K562 (cell line): ENCODE measurements around the gene CCNT2. TPM values are rescaled to one million over a fixed set of nuclear protein-coding genes. Genes with fewer than 3 reads are reported as not detected.

Experiments used
- ATAC-seq: fragments of 200-7000 bp; cut with Tn5 transposase; 3 replicates; pipeline ENCODE4 v1.9.1; 2020; ENCODE audit warnings: moderate library complexity
- BruUV-seq: library from RNA; stranded (reverse); fragments of 400-500 nt; replicated peaks from 2 replicates; lab custom pipeline; 2021; lab: Mats Ljungman, UMichigan
- CTCF ChIA-PET: fragments of 300-600 bp; formaldehyde crosslinking; extraction: SDS; loops from one replicate; lab custom pipeline; 2021; ENCODE audit warnings: low intra/inter-chr PET ratio; lab: Yijun Ruan, JAX
- POLR2A ChIA-PET: fragments of 300-600, 350-650 bp; sonication (Branson Sonifier 250); formaldehyde crosslinking; extraction: SDS; loops from one replicate; lab custom pipeline; 2021; ENCODE audit warnings: antibody characterized with exemption, inconsistent platforms; lab: Yijun Ruan, JAX
- DNase-seq, 4 experiments: peaks; one replicate each; pipeline versions ENCODE4 v3.0.0 to v3.0.0-alpha.2; 2011 to 2018; ENCODE audit warnings: low spot score in 3 of 4, mixed read lengths in 3 of 4; ENCODE audit errors: extremely low read depth in 1 of 4
- FAIRE-seq: peaks from 2 replicates; lab custom pipeline; 2011; peaks lifted over from hg19 to GRCh38; lab: Jason Lieb, UNC
- H2AFZ ChIP-seq: 2 replicates; pipeline ENCODE4 v1.6.0; 2011; ENCODE audit warnings: low read depth, low read length, control low read depth, inconsistent platforms
- H3K27ac ChIP-seq: fragments of 200-600 bp; 3 replicates; pipeline ENCODE4 v1.8.0; 2011; ENCODE audit warnings: low read depth, mild to moderate bottlenecking, control low read depth, inconsistent platforms, low read length, moderate library complexity, mixed read lengths; ENCODE audit errors: extremely low read depth
- H3K27me3 ChIP-seq, 2 experiments: fragments of 300-600 bp in 1 of 2; 2 replicates in 1 of 2; 3 replicates in 1 of 2; pipeline versions ENCODE4 v1.6.0 to v1.8.0; 2011; ENCODE audit warnings: inconsistent platforms in 2 of 2, low read length in 2 of 2, mild to moderate bottlenecking in 1 of 2, mixed read lengths in 1 of 2, moderate library complexity in 1 of 2; ENCODE audit not compliant: control insufficient read depth in 2 of 2, insufficient read depth in 2 of 2
- H3K36me3 ChIP-seq: fragments of 300-600 bp; 3 replicates; pipeline ENCODE4 v1.8.0; 2011; ENCODE audit warnings: mild to moderate bottlenecking, low read length, inconsistent platforms; ENCODE audit not compliant: control insufficient read depth, insufficient read depth
- H3K4me1 ChIP-seq, 2 experiments: fragments of 200-600 bp in 1 of 2; replicated peaks in 1 of 2; 2 replicates in 1 of 2; 3 replicates in 1 of 2; pipeline versions ENCODE4 v1.5.1 to v1.8.0; 2011; ENCODE audit warnings: inconsistent platforms in 2 of 2, low read length in 2 of 2, mild to moderate bottlenecking in 1 of 2, mixed read lengths in 1 of 2, moderate library complexity in 1 of 2; ENCODE audit not compliant: control insufficient read depth in 2 of 2, insufficient read depth in 2 of 2
- H3K4me2 ChIP-seq: 2 replicates; pipeline ENCODE4 v1.6.1; 2011; ENCODE audit warnings: low read length, control low read depth, inconsistent platforms, mixed read lengths; ENCODE audit not compliant: insufficient read depth
- H3K4me3 ChIP-seq: fragments of 200-600 bp; sonication (generic), shearing (Covaris generic); 2 replicates; pipeline ENCODE4 v1.5.1; 2016; ENCODE audit warnings: control low read depth, inconsistent platforms
- H3K79me2 ChIP-seq: fragments of 200-600 bp; 3 replicates; pipeline ENCODE4 v1.8.0; 2011; ENCODE audit warnings: low read length, inconsistent platforms; ENCODE audit not compliant: control insufficient read depth, insufficient read depth
- H3K9ac ChIP-seq, 2 experiments: 2 replicates each; pipeline versions ENCODE4 v1.6.0 to v1.6.1; 2011; ENCODE audit warnings: low read depth in 2 of 2, low read length in 2 of 2, control low read depth in 1 of 2, inconsistent platforms in 1 of 2, mild to moderate bottlenecking in 1 of 2, mixed read lengths in 1 of 2; ENCODE audit not compliant: insufficient read depth in 1 of 2
- H3K9me1 ChIP-seq: one replicate; pipeline ENCODE4 v1.6.0; 2011; ENCODE audit warnings: inconsistent platforms, mild to moderate bottlenecking, low read length, moderate library complexity; ENCODE audit not compliant: control insufficient read depth, insufficient read depth
- H3K9me3 ChIP-seq: replicated peaks from 2 replicates; pipeline ENCODE4 v1.5.1; 2011; ENCODE audit warnings: low read depth, low read length, inconsistent platforms; ENCODE audit not compliant: control insufficient read depth, insufficient read depth
- H4K20me1 ChIP-seq: replicated peaks from 2 replicates; pipeline ENCODE4 v1.6.1; 2011; ENCODE audit warnings: low read length, inconsistent platforms, mixed read lengths; ENCODE audit not compliant: control insufficient read depth, insufficient read depth
- ARID3A ChIP-seq: IDR thresholded peaks from 2 replicates; pipeline ENCODE4 v1.6.1; 2012; ENCODE audit warnings: low read depth, low read length, improper control_type of control experiment, borderline replicate concordance
- MED1 ChIP-seq: sonication (generic); formaldehyde crosslinking; IDR thresholded peaks from 2 replicates; pipeline ENCODE4 v1.8.1; 2023; ENCODE audit warnings: missing genetic modification reagents, borderline replicate concordance
- POLR3A ChIP-seq: IDR thresholded peaks from 2 replicates; pipeline ENCODE4 v1.6.1; 2011; ENCODE audit warnings: borderline replicate concordance, mild to moderate bottlenecking, moderate library complexity; ENCODE audit not compliant: insufficient read length, insufficient read depth; ENCODE audit errors: extremely low read depth
- RB1 ChIP-seq: fragments of 450-650 bp; IDR thresholded peaks from 2 replicates; pipeline ENCODE4 v1.6.1; 2017; ENCODE audit warnings: low read depth, mild to moderate bottlenecking
- ZNF232 ChIP-seq: sonication (generic); formaldehyde crosslinking; IDR thresholded peaks from 2 replicates; pipeline ENCODE4 v1.8.0; 2022; ENCODE audit warnings: mild to moderate bottlenecking, missing genetic modification reagents
- WGBS: fragments of 100-300 bp; shearing (Covaris generic); methylation state at CpG from one replicate; pipeline ENCODE4 v1.1.6; 2016; ENCODE audit warnings: low coverage, mixed read lengths; ENCODE audit not compliant: insufficient coverage; ENCODE audit errors: missing lambda C conversion rate; 5-methylcytosine and 5-hydroxymethylcytosine counted together
- in situ Hi-C: fragments of 300-500 bp; cut with MboI; formaldehyde crosslinking; loops from 4 replicates; pipeline ENCODE4 v1.15.0; 2018; ENCODE audit warnings: inconsistent platforms, mixed read lengths
- intact Hi-C: fragments of 100-400 bp; cut with micrococcal nuclease; formaldehyde crosslinking; loops from 2 replicates; pipeline ENCODE4 v1.14.2; 2022
- polyA plus RNA-seq, 8 experiments: library from polyadenylated mRNA; depleted of rRNA in 4 of 8; stranded (reverse) in 5 of 8; unstranded in 3 of 8; fragments of >200 nt; fragmentation: Nextera tagmentation in 2 of 8; fragmentation: Illumina TruSeq in 1 of 8; extraction: Ambion mirVana in 2 of 8; extraction: Trizol in 1 of 8; gene quantifications; 2 replicates each; pipeline versions ENCODE4 v1.2.1 to v1.2.3, GENCODE V29; 2011 to 2014; ENCODE audit warnings: inconsistent platforms in 1 of 8, missing spikeins in 1 of 8
- total RNA-seq, 7 experiments: library from RNA; depleted of rRNA in 6 of 7; stranded (reverse); fragments of >200 nt in 6 of 7; fragmentation: Illumina TruSeq in 2 of 7; extraction: Trizol in 2 of 7; gene quantifications; 2 replicates each; pipeline versions ENCODE4 v1.2.1 to v1.2.3, GENCODE V29; 2011 to 2021; ENCODE audit warnings: low replicate concordance in 1 of 7

Gene CCNT2
- total and polyA plus RNA-seq, 9 of the 15 experiments (the other 6 are each of a cell fraction or from before 2014, with no cell fraction given), result 12.6 to 30.0 (median 22.7) TPM

GRCh38 chr2:134999521-134999920, 80.9 kb downstream of the CCNT2 start:
- FAIRE-seq (no peak), ATAC-seq (no peak), DNase-seq (no peak)
- no peaks in the 10 kb centered on the region for H3K79me2 ChIP-seq
- no peak overlapping the region for H3K4me2 ChIP-seq
- H3K9ac ChIP-seq, result no peak overlapping the region
- H3K4me1 ChIP-seq, result peaks cover 0 to 4% of the 10 kb centered on the region in 2 experiments; a peak in 2 of 5 replicates
- no peaks in the 10 kb centered on the region for H3K36me3 ChIP-seq
- intact Hi-C loops, result no loop called here
- WGBS, result 0% methylated on average over 2 of the region's 2 CpGs
- H2AFZ ChIP-seq, result no peak overlapping the region
- peaks cover 0 to 3% of the 10 kb centered on the region in 2 experiments; a peak in 2 of 5 replicates for H3K27me3 ChIP-seq
- no peaks in the 10 kb centered on the region for H3K9me3 ChIP-seq
- TF ChIP-seq RB1 (no peak), ZNF232 (CRISPR knock-in tag) (no peak), ARID3A (no peak), POLR3A (no peak), MED1 (CRISPR knock-in tag) (no peak)
- POLR2A ChIA-PET, result no interaction called here
- CTCF ChIA-PET, result no interaction called here
- no peaks in the 10 kb centered on the region for H3K9me1 ChIP-seq
- in situ Hi-C loops, result loop anchor here (10.0 to 25.0 kb wide), 2 partner anchors 795 to 1388 kb away; no protein-coding TSS in a partner anchor
- H4K20me1 ChIP-seq, result no peaks in the 10 kb centered on the region
- BruUV-seq, result no TSS peak
- no peak overlapping the region for H3K4me3 ChIP-seq
- H3K27ac ChIP-seq, result no peak overlapping the region
